GM19467 (cell line): ENCODE results near the gene BCL2L11.

ENCODE experiments used
- ATAC-seq: cut with Tn5 transposase; IDR thresholded peaks from one replicate; pipeline ENCODE4 v1.9.1; 2021; ENCODE audit warnings: mild to moderate bottlenecking, moderate library complexity; ENCODE audit not compliant: unreplicated experiment

The BCL2L11 gene

DNA sequence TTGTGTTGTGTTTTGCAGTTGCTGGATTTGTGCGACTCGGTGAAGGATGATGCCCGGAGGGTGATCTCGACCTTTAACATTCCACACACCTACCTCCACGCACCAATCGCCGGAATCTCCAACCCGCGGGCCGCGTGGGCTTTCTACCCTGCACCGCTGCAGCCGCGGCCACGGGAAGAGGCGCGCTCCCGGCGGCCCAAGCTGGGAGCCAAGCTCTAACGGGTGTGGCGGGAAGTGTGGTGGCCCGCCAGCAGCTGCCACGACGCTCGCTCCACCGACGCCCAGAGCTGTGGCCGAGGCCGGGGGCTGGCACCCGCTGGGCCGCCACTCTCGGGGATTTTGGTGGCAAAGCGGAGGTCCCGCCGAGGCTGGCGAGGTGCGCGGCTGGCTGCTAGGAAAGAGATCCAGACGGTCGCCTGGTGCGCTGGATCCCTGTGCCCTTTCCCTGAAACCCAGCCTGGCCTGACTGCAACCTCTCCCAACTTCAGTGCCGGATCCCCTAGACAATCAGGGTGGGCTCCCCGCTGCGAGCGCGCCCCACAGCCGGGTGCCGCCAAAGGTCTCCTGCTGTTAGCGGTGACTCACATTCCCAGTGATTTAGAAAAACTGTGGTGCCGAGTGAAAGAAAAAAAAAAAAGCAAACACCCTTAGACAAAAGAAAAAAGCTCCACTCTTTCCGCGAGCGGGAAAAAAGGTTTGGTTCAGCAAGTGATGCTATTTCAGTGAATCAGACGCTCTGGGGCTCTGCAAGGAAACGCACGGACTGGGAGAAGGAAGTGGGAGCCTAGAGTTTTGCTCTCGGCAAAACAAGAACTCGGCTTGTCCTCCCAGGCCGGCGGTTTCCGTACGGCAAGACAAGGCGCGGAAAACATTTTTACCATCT, 2.9 kb upstream of the BCL2L11 start:
- ATAC-seq, result no peak

GRCh38 chr2:111118481-111118980, 2.2 kb upstream of the BCL2L11 start:
- ATAC-seq, result no peak

DNA sequence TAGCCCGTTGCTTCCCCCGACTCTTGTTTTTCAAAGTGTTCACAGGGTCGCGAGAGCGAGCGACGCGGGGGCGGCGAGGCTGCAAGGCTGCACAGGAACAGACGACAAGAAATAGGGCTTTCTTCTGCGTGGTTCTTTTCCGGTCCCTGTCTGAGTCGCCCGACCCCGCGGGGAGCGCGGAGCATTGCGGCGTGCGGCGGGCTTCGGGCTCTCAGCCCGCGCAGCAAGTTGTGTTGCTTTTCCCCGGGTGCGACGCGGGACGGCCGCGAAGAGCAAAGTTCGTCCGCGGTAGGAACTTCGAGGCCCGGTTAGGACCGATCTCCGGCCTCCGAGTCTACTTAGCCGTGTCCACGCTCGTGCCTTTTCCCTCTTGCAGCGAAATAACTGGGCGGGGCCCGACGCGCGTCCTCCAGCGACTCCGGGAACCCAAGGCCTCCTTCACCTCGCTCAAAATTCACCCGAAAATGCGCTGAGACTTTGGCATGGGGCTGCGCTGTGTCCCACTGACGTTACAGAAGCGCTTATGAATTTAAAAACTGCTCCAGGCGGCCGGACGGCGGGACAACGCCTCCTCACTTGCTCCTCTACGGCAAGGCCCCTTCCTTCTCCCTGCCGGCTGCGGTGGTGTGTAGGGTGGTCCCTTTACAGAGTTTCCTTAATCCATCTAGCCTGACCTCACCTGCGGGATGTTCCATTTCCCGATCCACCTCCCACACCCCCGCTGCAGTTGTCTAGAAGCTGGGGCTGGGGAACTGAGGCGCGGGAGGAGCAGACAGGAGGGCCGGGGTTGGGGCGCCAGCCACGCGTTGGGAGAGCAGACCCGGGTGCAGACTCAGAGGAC, 1.5 kb upstream of the BCL2L11 start:
- ATAC-seq, result no peak

- no peak for ATAC-seq
These were observed 877 bp upstream of the BCL2L11 start for GRCh38 chr2:111119822-111120252.

DNA sequence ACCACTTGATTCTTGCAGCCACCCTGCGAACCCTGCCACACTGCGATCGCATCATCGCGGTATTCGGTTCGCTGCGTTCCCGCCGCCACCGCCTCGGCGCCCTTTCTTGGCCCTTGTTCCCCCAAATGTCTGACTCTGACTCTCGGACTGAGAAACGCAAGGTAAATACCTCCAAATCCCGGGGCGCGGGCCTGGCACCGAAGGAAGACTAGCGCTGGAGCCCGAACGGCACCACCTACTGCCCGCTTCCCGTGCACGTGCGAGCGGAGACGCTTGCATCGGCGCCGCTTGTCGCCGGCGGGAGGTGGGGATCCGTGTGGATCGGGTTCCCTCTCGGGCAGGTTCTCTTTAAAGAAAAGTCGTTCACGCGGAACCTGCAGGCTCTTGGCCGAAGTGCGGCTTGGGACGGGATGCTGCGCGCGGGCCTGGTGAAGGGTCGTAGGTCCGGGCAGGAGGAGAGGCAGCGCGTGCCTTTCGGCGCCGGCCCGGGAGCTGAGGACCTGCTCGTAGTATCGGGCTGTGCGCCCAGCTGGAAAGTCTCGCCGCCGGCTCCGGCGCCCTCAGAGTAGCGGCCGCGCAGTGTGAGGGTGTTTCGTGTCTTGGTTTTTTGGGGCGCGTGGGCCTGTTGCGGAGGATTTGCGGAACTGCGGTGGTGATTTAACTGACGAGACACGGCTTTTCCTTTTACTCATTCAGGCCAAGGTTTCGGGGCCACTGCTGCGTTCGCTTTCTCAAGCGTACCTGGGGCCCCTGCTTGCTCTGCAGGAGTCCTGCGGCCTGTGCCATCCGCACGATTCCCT, 514 bp downstream of the BCL2L11 start:
- no peak for ATAC-seq

DNA sequence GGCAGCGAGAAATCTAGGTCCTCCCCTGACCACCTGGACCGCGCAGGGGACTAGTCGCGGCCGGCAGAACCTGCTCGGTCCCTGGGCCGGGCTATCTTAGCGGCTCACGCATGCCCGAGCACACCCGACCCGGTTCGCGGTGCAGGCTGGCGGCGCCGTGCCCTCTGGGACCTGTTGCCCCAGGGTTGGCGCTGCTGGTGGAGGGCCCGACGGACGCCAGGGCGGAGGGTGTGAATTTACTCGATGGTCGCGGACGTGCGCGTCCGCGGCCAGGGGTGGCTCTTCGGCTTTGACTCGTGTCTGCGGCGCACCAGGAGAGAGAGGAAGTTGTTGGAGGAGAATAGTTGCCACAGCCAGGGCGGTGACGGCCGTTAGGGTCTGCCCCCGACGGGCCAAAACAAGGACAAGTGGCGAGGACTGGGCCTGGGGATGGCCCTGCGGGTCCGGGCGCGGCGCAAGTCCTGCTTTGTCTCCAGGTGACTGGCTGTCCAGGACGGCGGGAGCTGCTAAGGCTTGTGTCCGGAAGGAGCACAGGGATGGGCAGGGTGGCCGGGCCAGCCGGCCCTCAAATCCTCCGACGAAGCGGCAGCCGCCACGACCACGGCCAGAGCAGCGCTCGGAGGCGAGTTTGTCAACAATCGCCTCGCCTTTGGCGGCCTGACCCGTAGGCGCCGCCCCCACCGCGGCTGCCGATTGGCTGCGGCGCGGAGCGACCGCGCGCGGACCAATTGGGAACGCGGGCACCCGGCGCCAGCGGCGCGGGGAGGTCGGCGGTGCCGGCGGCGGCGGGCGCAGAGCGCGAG, 1.3 kb downstream of the BCL2L11 start:
- peak; percentile 43 for ATAC-seq

- ATAC-seq, result peak; percentile 7
These were observed 2.1 kb downstream of the BCL2L11 start for GRCh38 chr2:111122631-111123421.

GRCh38 chr2:111123751-111124150, 3.0 kb downstream of the BCL2L11 start:
- no peak for ATAC-seq

DNA sequence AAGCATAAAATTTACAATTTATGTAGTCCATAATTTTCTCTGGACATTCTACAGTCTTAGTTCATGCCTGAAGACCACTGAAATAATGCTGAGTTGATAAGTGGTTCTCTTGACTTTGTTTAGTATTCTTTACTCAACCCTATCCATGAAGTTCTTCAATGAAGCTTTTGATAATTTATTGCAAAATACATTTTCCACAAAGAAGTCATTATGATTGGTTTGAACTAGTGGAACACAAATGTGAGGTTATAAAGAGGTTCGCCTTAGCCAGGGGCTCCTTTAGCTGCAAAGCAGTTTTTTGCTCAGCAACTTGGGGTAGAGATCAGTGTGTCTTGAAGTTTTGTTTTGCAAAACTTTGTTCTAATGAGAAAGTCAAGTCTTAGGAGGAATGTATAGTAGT, 5.9 kb downstream of the BCL2L11 start:
- ATAC-seq, result no peak

GRCh38 chr2:111127351-111127750, 6.6 kb downstream of the BCL2L11 start:
- no peak for ATAC-seq

GRCh38 chr2:111128096-111128495, 7.4 kb downstream of the BCL2L11 start:
- no peak for ATAC-seq

DNA sequence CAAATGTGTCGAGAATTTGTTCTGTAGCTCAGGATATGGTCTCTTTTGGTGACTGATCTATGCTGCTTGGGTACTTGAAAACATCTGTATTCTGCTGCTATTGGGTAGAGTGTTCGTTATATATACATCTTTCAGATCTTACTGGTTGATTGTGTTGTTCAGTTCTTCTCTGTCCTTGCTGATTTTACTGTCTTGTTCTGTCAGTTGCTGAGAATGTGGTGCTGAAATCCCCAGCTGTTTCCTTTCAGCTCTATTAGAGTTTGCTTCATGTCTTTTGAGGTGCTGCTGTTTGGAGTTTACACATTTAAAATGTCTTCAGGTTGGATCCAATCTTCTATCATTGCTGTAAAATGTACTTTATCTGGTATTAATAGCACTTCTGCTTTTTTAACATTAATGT, 12.9 kb downstream of the BCL2L11 start:
- ATAC-seq, result no peak

- ATAC-seq, result no peak
These were observed 13.3 kb downstream of the BCL2L11 start for GRCh38 chr2:111134055-111134454.

- ATAC-seq, result no peak
These were observed 14.7 kb downstream of the BCL2L11 start for GRCh38 chr2:111135237-111135909.

DNA sequence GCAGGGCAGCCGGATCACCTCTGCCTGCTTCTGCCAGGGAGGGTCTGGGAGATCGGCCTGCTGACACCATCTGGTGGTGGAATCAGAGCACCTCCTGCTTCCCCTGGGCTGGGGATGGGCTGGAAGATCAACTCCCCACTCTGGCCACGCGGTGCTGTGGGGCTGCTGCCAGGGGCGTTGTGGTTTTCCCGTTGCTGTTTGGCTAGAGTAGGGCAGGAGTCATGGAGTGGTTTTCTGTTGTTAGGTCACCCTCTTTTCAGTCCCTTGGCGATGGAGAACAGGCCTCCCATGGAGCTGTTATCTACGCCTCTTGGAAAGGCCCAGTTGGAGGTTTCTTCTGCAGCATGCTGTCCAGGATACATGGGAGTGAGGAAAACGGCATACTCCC, 15.2 kb downstream of the BCL2L11 start:
- ATAC-seq, result no peak

- no peak for ATAC-seq
These were observed 18.1 kb downstream of the BCL2L11 start for GRCh38 chr2:111138839-111139238.

DNA sequence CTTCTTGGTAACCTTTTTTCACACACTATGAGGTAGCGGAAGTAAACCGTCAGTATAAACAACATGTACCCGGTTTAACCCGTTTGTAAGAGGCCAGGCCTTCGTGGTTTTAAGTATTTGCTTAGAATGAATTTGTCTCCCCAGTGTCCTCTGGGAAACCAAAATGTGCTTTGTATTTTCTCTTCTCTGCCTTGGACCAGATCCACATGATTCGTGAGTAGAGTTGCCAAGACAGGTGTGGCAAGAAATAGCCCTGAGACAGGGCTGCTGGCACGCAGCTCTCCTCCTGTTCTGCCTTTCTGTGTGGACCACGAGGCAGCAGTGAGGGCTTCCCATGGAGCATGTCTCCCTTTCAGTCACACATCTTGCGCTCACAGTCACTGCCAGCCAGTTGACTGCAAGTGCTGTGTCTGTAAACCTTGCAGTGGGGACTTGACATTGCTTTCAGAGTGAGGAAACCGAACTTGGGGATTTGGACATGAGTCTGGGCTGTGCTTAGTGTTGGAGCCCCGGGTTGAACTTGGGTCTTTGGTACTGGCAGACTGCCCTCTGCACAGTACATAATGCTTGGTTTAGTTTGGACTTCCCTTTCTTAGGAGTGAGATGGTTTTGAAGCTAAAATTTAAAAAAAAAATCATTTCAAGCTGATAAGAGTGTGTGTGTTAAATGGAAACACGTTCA, 19.1 kb downstream of the BCL2L11 start:
- no peak for ATAC-seq

GRCh38 chr2:111140815-111141214, 20.1 kb downstream of the BCL2L11 start:
- no peak for ATAC-seq
